Measurements from ENCODE around the gene RAB18. TPM values are rescaled to one million over a fixed set of nuclear protein-coding genes. Genes with fewer than 3 reads are reported as not detected.

The RAB18 gene
- total and polyA plus RNA-seq, 2 of the 8 experiments (the other 6 are each of a cell fraction or from before 2014, with no cell fraction given), result 14.7 to 69.7 TPM

DNA sequence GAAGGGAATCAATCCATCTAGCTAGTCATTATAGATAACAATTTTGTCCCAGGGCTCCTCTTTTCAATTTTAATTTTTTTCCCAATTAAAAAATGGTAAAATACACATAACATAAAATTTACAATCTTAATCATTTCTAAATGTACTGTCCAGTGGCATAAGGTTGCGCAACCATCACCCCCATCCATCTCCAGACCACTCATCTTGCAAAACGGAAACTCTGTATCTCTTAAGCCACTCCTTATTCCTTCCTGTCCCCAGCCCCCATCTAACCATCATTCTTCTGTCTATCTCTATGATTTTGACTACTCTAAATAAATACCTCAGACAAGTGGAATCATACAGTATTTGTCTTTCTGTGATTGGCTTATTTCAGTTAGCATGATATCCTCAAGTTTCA lies 46.1 kb upstream of the RAB18 start (continued):
- TF ChIP-seq SP1 (IDR thresholded peaks at IDR 0.05; ENCODE audit: low read depth, low read length) (no peak), CTBP2 (IDR thresholded peaks at IDR 0.05; ENCODE audit: borderline replicate concordance, insufficient read depth, insufficient read length, low read length) (no peak), PHF8 (conservative IDR thresholded peaks at IDR 0.05; ENCODE audit: low read depth, low read length) (no peak), BACH1 (IDR thresholded peaks at IDR 0.05; ENCODE audit: low read length) (no peak)
- TF ChIP-seq, protein P1, sequence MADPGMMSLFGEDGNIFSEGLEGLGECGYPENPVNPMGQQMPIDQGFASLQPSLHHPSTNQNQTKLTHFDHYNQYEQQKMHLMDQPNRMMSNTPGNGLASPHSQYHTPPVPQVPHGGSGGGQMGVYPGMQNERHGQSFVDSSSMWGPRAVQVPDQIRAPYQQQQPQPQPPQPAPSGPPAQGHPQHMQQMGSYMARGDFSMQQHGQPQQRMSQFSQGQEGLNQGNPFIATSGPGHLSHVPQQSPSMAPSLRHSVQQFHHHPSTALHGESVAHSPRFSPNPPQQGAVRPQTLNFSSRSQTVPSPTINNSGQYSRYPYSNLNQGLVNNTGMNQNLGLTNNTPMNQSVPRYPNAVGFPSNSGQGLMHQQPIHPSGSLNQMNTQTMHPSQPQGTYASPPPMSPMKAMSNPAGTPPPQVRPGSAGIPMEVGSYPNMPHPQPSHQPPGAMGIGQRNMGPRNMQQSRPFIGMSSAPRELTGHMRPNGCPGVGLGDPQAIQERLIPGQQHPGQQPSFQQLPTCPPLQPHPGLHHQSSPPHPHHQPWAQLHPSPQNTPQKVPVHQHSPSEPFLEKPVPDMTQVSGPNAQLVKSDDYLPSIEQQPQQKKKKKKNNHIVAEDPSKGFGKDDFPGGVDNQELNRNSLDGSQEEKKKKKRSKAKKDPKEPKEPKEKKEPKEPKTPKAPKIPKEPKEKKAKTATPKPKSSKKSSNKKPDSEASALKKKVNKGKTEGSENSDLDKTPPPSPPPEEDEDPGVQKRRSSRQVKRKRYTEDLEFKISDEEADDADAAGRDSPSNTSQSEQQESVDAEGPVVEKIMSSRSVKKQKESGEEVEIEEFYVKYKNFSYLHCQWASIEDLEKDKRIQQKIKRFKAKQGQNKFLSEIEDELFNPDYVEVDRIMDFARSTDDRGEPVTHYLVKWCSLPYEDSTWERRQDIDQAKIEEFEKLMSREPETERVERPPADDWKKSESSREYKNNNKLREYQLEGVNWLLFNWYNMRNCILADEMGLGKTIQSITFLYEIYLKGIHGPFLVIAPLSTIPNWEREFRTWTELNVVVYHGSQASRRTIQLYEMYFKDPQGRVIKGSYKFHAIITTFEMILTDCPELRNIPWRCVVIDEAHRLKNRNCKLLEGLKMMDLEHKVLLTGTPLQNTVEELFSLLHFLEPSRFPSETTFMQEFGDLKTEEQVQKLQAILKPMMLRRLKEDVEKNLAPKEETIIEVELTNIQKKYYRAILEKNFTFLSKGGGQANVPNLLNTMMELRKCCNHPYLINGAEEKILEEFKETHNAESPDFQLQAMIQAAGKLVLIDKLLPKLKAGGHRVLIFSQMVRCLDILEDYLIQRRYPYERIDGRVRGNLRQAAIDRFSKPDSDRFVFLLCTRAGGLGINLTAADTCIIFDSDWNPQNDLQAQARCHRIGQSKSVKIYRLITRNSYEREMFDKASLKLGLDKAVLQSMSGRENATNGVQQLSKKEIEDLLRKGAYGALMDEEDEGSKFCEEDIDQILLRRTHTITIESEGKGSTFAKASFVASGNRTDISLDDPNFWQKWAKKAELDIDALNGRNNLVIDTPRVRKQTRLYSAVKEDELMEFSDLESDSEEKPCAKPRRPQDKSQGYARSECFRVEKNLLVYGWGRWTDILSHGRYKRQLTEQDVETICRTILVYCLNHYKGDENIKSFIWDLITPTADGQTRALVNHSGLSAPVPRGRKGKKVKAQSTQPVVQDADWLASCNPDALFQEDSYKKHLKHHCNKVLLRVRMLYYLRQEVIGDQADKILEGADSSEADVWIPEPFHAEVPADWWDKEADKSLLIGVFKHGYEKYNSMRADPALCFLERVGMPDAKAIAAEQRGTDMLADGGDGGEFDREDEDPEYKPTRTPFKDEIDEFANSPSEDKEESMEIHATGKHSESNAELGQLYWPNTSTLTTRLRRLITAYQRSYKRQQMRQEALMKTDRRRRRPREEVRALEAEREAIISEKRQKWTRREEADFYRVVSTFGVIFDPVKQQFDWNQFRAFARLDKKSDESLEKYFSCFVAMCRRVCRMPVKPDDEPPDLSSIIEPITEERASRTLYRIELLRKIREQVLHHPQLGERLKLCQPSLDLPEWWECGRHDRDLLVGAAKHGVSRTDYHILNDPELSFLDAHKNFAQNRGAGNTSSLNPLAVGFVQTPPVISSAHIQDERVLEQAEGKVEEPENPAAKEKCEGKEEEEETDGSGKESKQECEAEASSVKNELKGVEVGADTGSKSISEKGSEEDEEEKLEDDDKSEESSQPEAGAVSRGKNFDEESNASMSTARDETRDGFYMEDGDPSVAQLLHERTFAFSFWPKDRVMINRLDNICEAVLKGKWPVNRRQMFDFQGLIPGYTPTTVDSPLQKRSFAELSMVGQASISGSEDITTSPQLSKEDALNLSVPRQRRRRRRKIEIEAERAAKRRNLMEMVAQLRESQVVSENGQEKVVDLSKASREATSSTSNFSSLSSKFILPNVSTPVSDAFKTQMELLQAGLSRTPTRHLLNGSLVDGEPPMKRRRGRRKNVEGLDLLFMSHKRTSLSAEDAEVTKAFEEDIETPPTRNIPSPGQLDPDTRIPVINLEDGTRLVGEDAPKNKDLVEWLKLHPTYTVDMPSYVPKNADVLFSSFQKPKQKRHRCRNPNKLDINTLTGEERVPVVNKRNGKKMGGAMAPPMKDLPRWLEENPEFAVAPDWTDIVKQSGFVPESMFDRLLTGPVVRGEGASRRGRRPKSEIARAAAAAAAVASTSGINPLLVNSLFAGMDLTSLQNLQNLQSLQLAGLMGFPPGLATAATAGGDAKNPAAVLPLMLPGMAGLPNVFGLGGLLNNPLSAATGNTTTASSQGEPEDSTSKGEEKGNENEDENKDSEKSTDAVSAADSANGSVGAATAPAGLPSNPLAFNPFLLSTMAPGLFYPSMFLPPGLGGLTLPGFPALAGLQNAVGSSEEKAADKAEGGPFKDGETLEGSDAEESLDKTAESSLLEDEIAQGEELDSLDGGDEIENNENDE (IDR thresholded peaks at IDR 0.05; ENCODE audit: insufficient replicate concordance, low read length), result no peak
